GM19351 (cell line): ENCODE measurements around the gene ISM1.

Experiments used
- ATAC-seq: cut with Tn5 transposase; IDR thresholded peaks from one replicate; pipeline ENCODE4 v1.9.1; 2021; ENCODE audit warnings: mild to moderate bottlenecking, moderate library complexity; ENCODE audit not compliant: unreplicated experiment

The ISM1 gene

GRCh38 chr20:13340088-13340487, 119.0 kb downstream of the ISM1 start:
- no peak for ATAC-seq

- no peak for ATAC-seq
Observed at GRCh38 chr20:13341737-13342393, 120.8 kb downstream of the ISM1 start.

GRCh38 chr20:13342469-13343242, 121.6 kb downstream of the ISM1 start:
- ATAC-seq: no peak

GRCh38 chr20:13344671-13345070, 123.6 kb downstream of the ISM1 start:
- ATAC-seq: no peak

GRCh38 chr20:13348311-13349234, 127.5 kb downstream of the ISM1 start:
- ATAC-seq: no peak

- no peak for ATAC-seq
Observed at GRCh38 chr20:13349235-13349604, 128.1 kb downstream of the ISM1 start.
